Hepatocyte (in vitro differentiated cells): Measurements from ENCODE around the gene ANO6. TPM values are rescaled to one million over a fixed set of nuclear protein-coding genes. Genes with fewer than 3 reads are reported as not detected.

Source experiments
- DNase-seq: peaks from one replicate; pipeline ENCODE4 v3.0.0-alpha.2; 2016; ENCODE audit warnings: low spot score
- H2AFZ ChIP-seq: fragments of 200-600 bp; sonication (generic); 2 replicates; pipeline ENCODE4 v1.6.0; 2016; ENCODE audit warnings: antibody characterized with exemption, mild to moderate bottlenecking
- H3K27ac ChIP-seq: fragments of 200-600 bp; sonication (generic); 2 replicates; pipeline ENCODE4 v1.5.1; 2016; ENCODE audit warnings: mild to moderate bottlenecking
- H3K27me3 ChIP-seq: fragments of 200-600 bp; sonication (generic); 2 replicates; pipeline ENCODE4 v1.6.1; 2016
- H3K36me3 ChIP-seq: fragments of 200-600 bp; sonication (generic); replicated peaks from 2 replicates; pipeline ENCODE4 v1.5.1; 2016; ENCODE audit warnings: low read depth; ENCODE audit not compliant: insufficient read depth
- H3K4me1 ChIP-seq: fragments of 200-600 bp; sonication (generic); 2 replicates; pipeline ENCODE4 v1.5.1; 2016; ENCODE audit warnings: mild to moderate bottlenecking, moderate library complexity; ENCODE audit not compliant: insufficient read depth
- H3K4me2 ChIP-seq: fragments of 200-600 bp; sonication (generic); 2 replicates; pipeline ENCODE4 v1.6.0; 2016
- H3K4me3 ChIP-seq: fragments of 200-600 bp; sonication (generic); 2 replicates; pipeline ENCODE4 v1.5.1; 2016; ENCODE audit warnings: mild to moderate bottlenecking
- H3K79me2 ChIP-seq: fragments of 200-600 bp; sonication (generic); 2 replicates; pipeline ENCODE4 v1.6.0; 2017; ENCODE audit warnings: mild to moderate bottlenecking
- H3K9me2 ChIP-seq: fragments of 200-600 bp; sonication (generic); replicated peaks from 2 replicates; pipeline ENCODE4 v1.6.0; 2017; ENCODE audit warnings: mild to moderate bottlenecking; ENCODE audit not compliant: insufficient read depth
- H3K9me3 ChIP-seq: fragments of 200-600 bp; sonication (generic); 2 replicates; pipeline ENCODE4 v1.5.1; 2016; ENCODE audit warnings: low read depth, mild to moderate bottlenecking
- H4K20me1 ChIP-seq: fragments of 200-600 bp; sonication (generic); 2 replicates; pipeline ENCODE4 v1.6.0; 2016; ENCODE audit warnings: mild to moderate bottlenecking; ENCODE audit not compliant: insufficient read depth, poor library complexity, severe bottlenecking
- CTCF ChIP-seq: fragments of 200-600 bp; sonication (generic); IDR thresholded peaks from 2 replicates; pipeline ENCODE4 v1.5.1; 2016; ENCODE audit warnings: antibody characterized with exemption, mild to moderate bottlenecking; ENCODE audit not compliant: poor library complexity
- EZH2 ChIP-seq: fragments of 200-600 bp; sonication (generic); IDR thresholded peaks from 2 replicates; pipeline ENCODE4 v1.6.1; 2016; ENCODE audit warnings: antibody characterized with exemption, mild to moderate bottlenecking, borderline replicate concordance
- EZH2phosphoT487 ChIP-seq: fragments of 200-600 bp; sonication (generic); IDR thresholded peaks from one replicate; pipeline ENCODE4 v1.6.1; 2018; ENCODE audit warnings: antibody characterized with exemption, mild to moderate bottlenecking, low read depth, moderate library complexity; ENCODE audit not compliant: unreplicated experiment, severe bottlenecking
- WGBS: methylation state at CpG from one replicate; pipeline ENCODE4 v1.1.6; 2016; ENCODE audit warnings: low lambda C conversion rate; ENCODE audit errors: missing lambda C conversion rate; 5-methylcytosine and 5-hydroxymethylcytosine counted together
- polyA plus RNA-seq: library from polyadenylated mRNA; unstranded; fragments of >200 nt; fragmentation: Nextera tagmentation; extraction: Ambion mirVana; gene quantifications from 2 replicates; pipeline ENCODE4 v1.2.1, GENCODE V29; 2016
- total RNA-seq: library from RNA; depleted of rRNA; stranded (reverse); fragments of >200 nt; gene quantifications from 2 replicates; pipeline ENCODE4 v1.2.3, GENCODE V29; 2014

The ANO6 gene
- total and polyA plus RNA-seq, 2 experiments from 2014 or later, result 50.4 to 82.2 TPM

DNA sequence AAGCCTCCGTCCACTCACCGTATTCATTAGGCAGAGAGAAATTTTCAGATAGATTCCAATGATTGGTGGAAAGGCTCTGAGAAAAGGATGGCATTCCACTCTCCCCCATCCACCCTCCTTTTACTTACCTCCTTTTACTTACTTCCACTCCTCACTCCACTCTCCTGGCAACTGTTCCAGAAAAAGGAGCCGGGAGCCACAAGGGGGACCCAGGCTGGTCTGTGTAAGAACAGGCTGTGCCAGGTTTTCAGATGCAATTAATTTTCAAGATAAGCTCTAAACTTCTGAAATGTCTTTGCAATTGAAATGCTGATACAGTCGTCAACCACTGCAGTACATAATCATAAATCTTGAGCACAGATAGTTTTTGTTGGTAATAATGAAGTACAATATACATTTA lies 248.8 kb downstream of the ANO6 start:
- Histone ChIP-seq H3K27me3 (no peaks in the 10 kb centered on the region), H3K9me2 (no peaks in the 10 kb centered on the region), H4K20me1 (no peaks in the 10 kb centered on the region), H3K36me3 (no peaks in the 10 kb centered on the region), H3K79me2 (no peaks in the 10 kb centered on the region), H3K4me1 (no peaks in the 10 kb centered on the region), H3K27ac (no peak overlapping the region), H3K4me2 (no peak overlapping the region), H3K4me3 (no peak overlapping the region), H2AFZ (no peak overlapping the region), H3K9me3 (no peaks in the 10 kb centered on the region)
- WGBS, result 70% methylated on average over 4 of the region's 4 CpGs
- TF ChIP-seq CTCF, result no peak
- TF ChIP-seq EZH2phosphoT487, result no peak
- TF ChIP-seq EZH2, result no peak
- no peak for DNase-seq

- H4K20me1 ChIP-seq, result no peaks in the 10 kb centered on the region
- H3K79me2 ChIP-seq, result no peaks in the 10 kb centered on the region
- no peaks in the 10 kb centered on the region for H3K9me2 ChIP-seq
- no peak for TF ChIP-seq EZH2
- no peak for TF ChIP-seq EZH2phosphoT487
- TF ChIP-seq CTCF, result no peak
- H3K4me2 ChIP-seq, result no peak overlapping the region
- 93% methylated on average over 18 of the region's 18 CpGs for WGBS
- no peaks in the 10 kb centered on the region for H3K36me3 ChIP-seq
- no peaks in the 10 kb centered on the region for H3K9me3 ChIP-seq
- H3K4me1 ChIP-seq, result no peaks in the 10 kb centered on the region
- H2AFZ ChIP-seq, result no peak overlapping the region
- DNase-seq, result no peak
- H3K4me3 ChIP-seq, result no peak overlapping the region
- no peaks in the 10 kb centered on the region for H3K27me3 ChIP-seq
- H3K27ac ChIP-seq, result no peak overlapping the region
Measured at GRCh38 chr12:45468751-45469615, 253.1 kb downstream of the ANO6 start.

DNA sequence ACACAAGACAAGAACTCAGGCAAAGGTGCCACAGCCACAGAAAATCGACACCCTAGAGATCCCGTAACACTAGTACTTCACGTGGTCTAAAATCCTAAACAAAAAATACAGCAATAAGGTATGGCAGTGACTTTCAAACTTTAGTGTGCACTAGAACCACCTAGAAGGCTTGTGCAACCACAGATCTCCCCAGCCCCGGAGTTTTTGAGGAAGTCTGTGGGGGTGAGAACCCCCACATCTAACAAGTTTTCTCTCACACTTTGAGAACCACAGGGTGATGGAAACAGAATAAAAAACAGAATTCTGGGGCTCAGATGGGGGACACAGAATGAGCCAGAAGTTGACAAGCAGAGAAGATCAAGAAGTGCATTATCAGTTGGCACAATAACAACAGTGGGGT lies 254.0 kb downstream of the ANO6 start:
- no peaks in the 10 kb centered on the region for H3K4me1 ChIP-seq
- no peaks in the 10 kb centered on the region for H3K9me3 ChIP-seq
- no peak overlapping the region for H3K27ac ChIP-seq
- WGBS, result 87% methylated on average over 4 of the region's 4 CpGs
- TF ChIP-seq CTCF, result no peak
- TF ChIP-seq EZH2, result no peak
- TF ChIP-seq EZH2phosphoT487, result no peak
- H3K79me2 ChIP-seq, result no peaks in the 10 kb centered on the region
- H3K27me3 ChIP-seq, result no peaks in the 10 kb centered on the region
- no peak overlapping the region for H2AFZ ChIP-seq
- DNase-seq, result no peak
- H3K4me2 ChIP-seq, result no peak overlapping the region
- H3K4me3 ChIP-seq, result no peak overlapping the region
- no peaks in the 10 kb centered on the region for H3K36me3 ChIP-seq
- H3K9me2 ChIP-seq, result no peaks in the 10 kb centered on the region
- H4K20me1 ChIP-seq, result no peaks in the 10 kb centered on the region
